ENCODE data around the gene CIPC.

CIPC gene

GRCh38 chr14:77087631-77088030 is 10.4 kb upstream of the CIPC start:
- Histone ChIP-seq H3K27ac (ENCODE audit: insufficient read depth, low read length, poor library complexity, severe bottlenecking) (no peak overlapping the region), H3K9me3 (ENCODE audit: control insufficient read depth, low read length) (no peaks in the 10 kb centered on the region), H3K36me3 (ENCODE audit: control insufficient read depth, insufficient read depth, low read length) (no peaks in the 10 kb centered on the region), H3K4me1 (ENCODE audit: control insufficient read depth, insufficient read depth, low read length, poor library complexity, severe bottlenecking) (no peaks in the 10 kb centered on the region), H3K27me3 (replicated peaks; ENCODE audit: control insufficient read depth, insufficient read depth, low read length, poor library complexity, severe bottlenecking) (no peaks in the 10 kb centered on the region), H3K4me3 (ENCODE audit: insufficient read depth, low read depth, low read length, poor library complexity, severe bottlenecking) (no peak overlapping the region)
- DNase-seq = no peak

DNA sequence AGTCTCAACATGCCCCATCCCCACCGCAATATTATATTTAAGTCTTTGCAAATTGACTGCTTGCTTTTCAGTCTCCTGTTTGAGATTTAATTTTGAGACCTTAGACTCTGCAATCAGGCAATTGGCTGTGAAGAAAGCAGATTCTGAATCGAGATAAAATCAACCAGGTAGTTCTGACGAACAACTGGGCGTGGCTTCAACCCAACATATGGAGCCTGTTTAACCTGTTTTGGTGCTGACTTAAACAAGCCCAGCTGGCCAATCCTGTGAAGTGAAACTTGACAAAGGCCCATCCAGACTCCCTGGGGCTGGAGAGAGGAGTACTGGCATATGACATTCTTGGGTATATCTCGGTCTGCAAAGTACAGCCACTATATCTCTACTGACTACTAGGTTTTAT is 9.8 kb upstream of the CIPC start:
- Histone ChIP-seq H3K27ac (ENCODE audit: insufficient read depth, low read length, poor library complexity, severe bottlenecking) (no peak overlapping the region), H3K36me3 (ENCODE audit: control insufficient read depth, insufficient read depth, low read length) (no peaks in the 10 kb centered on the region), H3K27me3 (replicated peaks; ENCODE audit: control insufficient read depth, insufficient read depth, low read length, poor library complexity, severe bottlenecking) (no peaks in the 10 kb centered on the region), H3K4me3 (ENCODE audit: insufficient read depth, low read depth, low read length, poor library complexity, severe bottlenecking) (no peak overlapping the region), H3K4me1 (ENCODE audit: control insufficient read depth, insufficient read depth, low read length, poor library complexity, severe bottlenecking) (no peaks in the 10 kb centered on the region), H3K9me3 (ENCODE audit: control insufficient read depth, low read length) (no peaks in the 10 kb centered on the region)
- no peak for DNase-seq

DNA sequence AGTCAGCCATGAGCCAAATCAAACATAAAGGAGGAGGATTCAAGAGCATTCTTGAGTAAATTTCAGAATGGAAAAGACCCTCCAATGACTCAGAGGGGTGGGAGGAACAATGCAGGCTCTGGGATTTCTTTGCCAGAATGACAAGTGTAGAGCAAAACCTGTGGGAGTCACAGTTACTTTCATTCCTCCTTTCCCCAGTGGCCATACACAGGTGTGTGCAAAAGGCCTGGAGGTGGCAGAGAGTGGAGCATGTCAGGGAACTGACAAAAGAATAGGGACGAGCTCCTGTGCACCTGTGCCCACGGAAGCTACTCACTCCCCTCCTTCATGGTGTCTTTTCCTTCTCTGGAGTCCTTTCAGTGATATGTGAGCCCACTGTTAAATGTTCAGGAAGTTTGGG is 9.4 kb upstream of the CIPC start:
- Histone ChIP-seq H3K9me3 (ENCODE audit: control insufficient read depth, low read length) (no peaks in the 10 kb centered on the region), H3K4me1 (ENCODE audit: control insufficient read depth, insufficient read depth, low read length, poor library complexity, severe bottlenecking) (no peaks in the 10 kb centered on the region), H3K4me3 (ENCODE audit: insufficient read depth, low read depth, low read length, poor library complexity, severe bottlenecking) (no peak overlapping the region), H3K27me3 (replicated peaks; ENCODE audit: control insufficient read depth, insufficient read depth, low read length, poor library complexity, severe bottlenecking) (no peaks in the 10 kb centered on the region), H3K27ac (ENCODE audit: insufficient read depth, low read length, poor library complexity, severe bottlenecking) (no peak overlapping the region), H3K36me3 (ENCODE audit: control insufficient read depth, insufficient read depth, low read length) (no peaks in the 10 kb centered on the region)
- no peak for DNase-seq

GRCh38 chr14:77091518-77091917 is 6.5 kb upstream of the CIPC start:
- Histone ChIP-seq H3K36me3 (ENCODE audit: control insufficient read depth, insufficient read depth, low read length) (no peaks in the 10 kb centered on the region), H3K4me1 (ENCODE audit: control insufficient read depth, insufficient read depth, low read length, poor library complexity, severe bottlenecking) (no peaks in the 10 kb centered on the region), H3K27me3 (replicated peaks; ENCODE audit: control insufficient read depth, insufficient read depth, low read length, poor library complexity, severe bottlenecking) (no peaks in the 10 kb centered on the region), H3K27ac (ENCODE audit: insufficient read depth, low read length, poor library complexity, severe bottlenecking) (no peak overlapping the region), H3K4me3 (ENCODE audit: insufficient read depth, low read depth, low read length, poor library complexity, severe bottlenecking) (no peak overlapping the region), H3K9me3 (ENCODE audit: control insufficient read depth, low read length) (no peaks in the 10 kb centered on the region)
- DNase-seq = no peak

DNA sequence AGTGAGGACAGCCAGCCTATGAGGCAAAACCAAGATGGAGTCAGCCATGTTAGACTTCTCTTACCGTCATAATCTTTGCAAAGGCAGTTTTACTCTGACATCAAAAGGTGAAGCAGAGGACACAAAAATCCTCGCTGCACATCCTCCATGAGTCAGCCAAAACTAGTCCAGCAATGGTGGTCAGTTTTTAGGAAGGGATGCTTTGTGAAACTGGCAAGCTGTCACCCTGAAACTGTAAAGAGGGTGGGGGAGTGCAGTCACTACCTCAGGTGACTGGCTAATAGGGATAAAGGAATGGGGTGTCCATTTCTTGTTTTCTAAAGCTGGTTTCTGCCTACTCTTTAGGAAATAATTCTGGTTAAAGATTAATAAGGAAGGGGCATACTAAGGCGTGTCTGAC is 5.4 kb upstream of the CIPC start:
- Histone ChIP-seq H3K4me3 (ENCODE audit: insufficient read depth, low read depth, low read length, poor library complexity, severe bottlenecking) (no peak overlapping the region), H3K27me3 (replicated peaks; ENCODE audit: control insufficient read depth, insufficient read depth, low read length, poor library complexity, severe bottlenecking) (no peaks in the 10 kb centered on the region), H3K27ac (ENCODE audit: insufficient read depth, low read length, poor library complexity, severe bottlenecking) (no peak overlapping the region), H3K9me3 (ENCODE audit: control insufficient read depth, low read length) (no peaks in the 10 kb centered on the region), H3K36me3 (ENCODE audit: control insufficient read depth, insufficient read depth, low read length) (no peaks in the 10 kb centered on the region), H3K4me1 (ENCODE audit: control insufficient read depth, insufficient read depth, low read length, poor library complexity, severe bottlenecking) (peaks cover 8% of the 10 kb centered on the region)
- DNase-seq = no peak

DNA sequence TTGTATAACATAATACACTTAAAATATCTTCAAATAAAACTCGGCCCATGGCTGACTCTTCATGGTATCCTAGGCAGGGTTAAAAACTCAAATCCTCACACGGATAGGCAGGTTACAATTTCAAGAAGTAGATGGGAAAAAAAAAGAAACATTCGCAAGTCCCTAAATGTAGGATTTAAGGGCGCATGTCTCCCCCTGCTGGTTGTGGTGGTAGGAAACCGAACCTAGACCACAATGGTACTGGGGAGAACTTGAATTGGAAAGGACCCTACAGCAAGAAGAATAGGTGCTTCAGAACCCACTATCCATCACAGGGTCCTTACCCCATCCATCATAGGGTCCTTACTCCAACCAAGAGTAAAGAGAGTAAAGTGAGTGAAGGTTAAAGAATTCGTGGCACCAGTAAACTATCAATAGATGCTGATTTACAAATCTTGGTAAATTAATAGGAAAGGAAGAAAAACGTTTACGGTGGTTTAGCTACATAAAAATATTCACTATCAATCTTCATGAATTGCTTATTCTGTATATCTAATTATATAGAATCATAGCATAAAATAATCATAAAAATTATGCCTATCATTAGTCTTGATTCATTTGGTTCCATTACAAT is 3.3 kb upstream of the CIPC start:
- Histone ChIP-seq H3K9me3 (ENCODE audit: control insufficient read depth, low read length) (no peaks in the 10 kb centered on the region), H3K27me3 (replicated peaks; ENCODE audit: control insufficient read depth, insufficient read depth, low read length, poor library complexity, severe bottlenecking) (no peaks in the 10 kb centered on the region), H3K4me1 (ENCODE audit: control insufficient read depth, insufficient read depth, low read length, poor library complexity, severe bottlenecking) (peaks cover 14% of the 10 kb centered on the region), H3K36me3 (ENCODE audit: control insufficient read depth, insufficient read depth, low read length) (no peaks in the 10 kb centered on the region), H3K4me3 (ENCODE audit: insufficient read depth, low read depth, low read length, poor library complexity, severe bottlenecking) (no peak overlapping the region), H3K27ac (ENCODE audit: insufficient read depth, low read length, poor library complexity, severe bottlenecking) (no peak overlapping the region)
- DNase-seq = peak; percentile 42 to 63 (median 57)

DNA sequence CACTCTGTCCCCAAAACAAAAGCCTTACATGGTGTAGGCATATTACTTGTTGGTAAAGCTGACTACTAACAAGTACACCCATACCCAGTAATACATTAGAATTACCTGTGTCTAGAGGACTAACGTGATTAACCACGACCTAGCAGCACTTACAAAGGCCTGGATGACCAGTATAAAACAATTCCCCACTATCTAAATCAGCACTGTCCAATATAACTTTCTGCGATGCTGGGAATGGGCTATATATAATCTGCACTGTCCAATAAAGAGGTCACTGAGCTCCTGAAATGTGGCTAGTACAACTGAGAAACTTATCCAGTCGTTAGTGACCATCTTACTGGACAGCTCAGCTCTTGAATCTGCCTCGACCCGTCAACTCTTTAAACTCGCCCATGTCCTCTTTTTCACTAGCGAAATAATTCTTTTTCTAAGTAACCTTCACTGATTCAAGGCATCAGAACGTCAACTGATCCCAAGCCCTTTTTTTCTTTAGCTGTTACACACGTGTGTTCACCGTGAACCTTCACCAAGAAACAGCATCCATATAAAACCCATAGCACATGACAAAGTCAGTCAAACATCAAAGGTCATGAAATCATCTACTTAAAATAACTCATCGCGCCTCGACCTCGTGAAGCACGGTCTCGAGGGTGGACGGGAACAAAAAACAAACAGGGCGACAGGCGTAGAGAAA is 905 bp upstream of the CIPC start:
- Histone ChIP-seq H3K27ac (ENCODE audit: insufficient read depth, low read length, poor library complexity, severe bottlenecking) (peak overlapping the region; percentile 95), H3K27me3 (replicated peaks; ENCODE audit: control insufficient read depth, insufficient read depth, low read length, poor library complexity, severe bottlenecking) (no peaks in the 10 kb centered on the region), H3K4me3 (ENCODE audit: insufficient read depth, low read depth, low read length, poor library complexity, severe bottlenecking) (peak overlapping the region; percentile 48), H3K9me3 (ENCODE audit: control insufficient read depth, low read length) (no peaks in the 10 kb centered on the region), H3K36me3 (ENCODE audit: control insufficient read depth, insufficient read depth, low read length) (no peaks in the 10 kb centered on the region), H3K4me1 (ENCODE audit: control insufficient read depth, insufficient read depth, low read length, poor library complexity, severe bottlenecking) (peaks cover 14% of the 10 kb centered on the region)
- no peak for DNase-seq

DNA sequence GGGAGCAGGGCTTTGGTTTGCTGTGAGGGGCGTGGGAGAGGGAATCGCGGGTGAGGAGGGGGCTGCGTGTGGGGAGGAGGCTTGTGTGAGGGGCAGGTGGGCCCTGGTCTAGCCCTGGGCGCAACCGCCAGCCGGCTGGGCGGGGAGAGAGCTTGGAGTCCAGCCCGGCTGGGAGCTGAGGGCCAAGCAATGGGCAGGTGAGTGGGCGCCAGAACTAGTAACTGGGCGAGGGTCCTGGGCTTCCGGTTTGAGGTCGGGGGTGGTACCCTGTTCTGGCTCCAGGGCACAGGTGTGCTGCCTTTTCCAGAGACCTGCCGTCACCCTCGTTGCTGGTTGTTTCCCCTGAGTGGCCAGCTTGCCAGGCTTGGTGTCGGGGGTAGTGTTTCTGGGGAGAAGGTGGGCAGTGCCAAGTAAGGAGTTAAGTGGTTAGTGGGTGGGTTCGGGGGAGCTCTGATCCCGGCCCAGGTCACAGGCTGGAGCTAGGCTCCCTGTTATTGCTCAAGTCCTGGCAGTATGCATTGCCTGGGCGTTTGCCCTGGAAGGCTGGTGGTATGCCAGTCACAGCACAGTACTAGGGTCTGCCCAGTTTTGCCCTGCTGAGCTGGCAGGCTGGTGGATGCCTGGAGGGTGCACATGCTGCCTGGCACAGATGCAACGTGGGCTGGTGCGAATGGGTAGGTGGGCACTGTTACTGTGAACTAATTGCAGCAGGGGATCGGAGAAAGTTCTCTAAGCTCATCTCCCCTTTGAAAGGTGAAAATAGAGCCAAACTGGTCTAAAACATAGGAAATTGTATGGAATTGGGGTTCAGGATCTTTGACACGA is 683 bp downstream of the CIPC start:
- no peak for DNase-seq
- no peaks in the 10 kb centered on the region for H3K9me3 ChIP-seq (ENCODE audit: control insufficient read depth, low read length)
- H3K4me3 ChIP-seq (ENCODE audit: insufficient read depth, low read depth, low read length, poor library complexity, severe bottlenecking) = peak overlapping the region; percentile 94
- no peaks in the 10 kb centered on the region for H3K27me3 ChIP-seq (replicated peaks; ENCODE audit: control insufficient read depth, insufficient read depth, low read length, poor library complexity, severe bottlenecking)
- H3K36me3 ChIP-seq (ENCODE audit: control insufficient read depth, insufficient read depth, low read length) = no peaks in the 10 kb centered on the region
- peak overlapping the region; percentile 95 for H3K27ac ChIP-seq (ENCODE audit: insufficient read depth, low read length, poor library complexity, severe bottlenecking)
- peaks cover 14% of the 10 kb centered on the region for H3K4me1 ChIP-seq (ENCODE audit: control insufficient read depth, insufficient read depth, low read length, poor library complexity, severe bottlenecking)

- no peaks in the 10 kb centered on the region for H3K27me3 ChIP-seq (replicated peaks; ENCODE audit: control insufficient read depth, insufficient read depth, low read length, poor library complexity, severe bottlenecking)
- no peak for DNase-seq
- H3K9me3 ChIP-seq (ENCODE audit: control insufficient read depth, low read length) = no peaks in the 10 kb centered on the region
- H3K4me1 ChIP-seq (ENCODE audit: control insufficient read depth, insufficient read depth, low read length, poor library complexity, severe bottlenecking) = peaks cover 14% of the 10 kb centered on the region
- H3K4me3 ChIP-seq (ENCODE audit: insufficient read depth, low read depth, low read length, poor library complexity, severe bottlenecking) = no peak overlapping the region
- no peak overlapping the region for H3K27ac ChIP-seq (ENCODE audit: insufficient read depth, low read length, poor library complexity, severe bottlenecking)
- no peaks in the 10 kb centered on the region for H3K36me3 ChIP-seq (ENCODE audit: control insufficient read depth, insufficient read depth, low read length)
Measured at GRCh38 chr14:77099425-77100167, 1.5 kb downstream of the CIPC start.
